Suprapubic skin (tissue), 4 donors: ENCODE data around the gene MTA1.

Experiments
- CTCF ChIP-seq, 2 donors: fragments of 200-600 bp in 1 of 2; fragments of 450-650 bp in 1 of 2; sonication (generic) in 1 of 2; IDR thresholded peaks; one replicate each; pipeline ENCODE4 v1.5.1; 2016 to 2019; ENCODE audit warnings: antibody characterized with exemption in 2 of 2, mild to moderate bottlenecking in 1 of 2, moderate library complexity in 1 of 2
- POLR2A ChIP-seq, 2 donors: fragments of 450-650 bp; IDR thresholded peaks; one replicate each; pipeline ENCODE4 v1.6.1; 2017; ENCODE audit warnings: antibody characterized with exemption in 2 of 2, mild to moderate bottlenecking in 2 of 2, moderate library complexity in 2 of 2
- POLR2AphosphoS5 ChIP-seq, 3 donors: sonication (generic); formaldehyde crosslinking; IDR thresholded peaks; one replicate each; pipeline ENCODE4 v1.6.1; 2017; ENCODE audit warnings: antibody characterized with exemption in 3 of 3

- no peak for TF ChIP-seq POLR2A (IDR thresholded peaks at IDR 0.05)
- TF ChIP-seq CTCF (IDR thresholded peaks at IDR 0.05) = no peak
- no peak for TF ChIP-seq POLR2AphosphoS5 (IDR thresholded peaks at IDR 0.05)
These were observed 77.4 kb downstream of the MTA1 start for GRCh38 chr14:105496831-105497591.
